NOMO-1 (cell line): ENCODE data around the gene LYSMD3.
"Not testable (repeated sequence)": the region's sequence is repeated elsewhere in the genome, so short reads cannot be mapped to it uniquely, and the experiment has no call there.

Source experiments
- DNase-seq, 2 experiments: peaks; one replicate each; lab custom pipeline; 2025; ENCODE audit not compliant: unreplicated experiment in 2 of 2; lab: John Stamatoyannopoulos, UW

Gene LYSMD3

GRCh38 chr5:90529194-90529938, at the start of gene LYSMD3:
Gene LYSMD3, minus strand, starts transcription at chr5:90529584. Its CDS starts 4,295 bp downstream, at chr5:90525289.
- DNase-seq, result peak; percentile 92 to 97

GRCh38 chr5:90576566-90576965, 47.2 kb upstream of the LYSMD3 start:
- not testable (repeated sequence) for DNase-seq

- DNase-seq, result no peak
Measured at GRCh38 chr5:90575712-90576111, 46.3 kb upstream of the LYSMD3 start.

DNA sequence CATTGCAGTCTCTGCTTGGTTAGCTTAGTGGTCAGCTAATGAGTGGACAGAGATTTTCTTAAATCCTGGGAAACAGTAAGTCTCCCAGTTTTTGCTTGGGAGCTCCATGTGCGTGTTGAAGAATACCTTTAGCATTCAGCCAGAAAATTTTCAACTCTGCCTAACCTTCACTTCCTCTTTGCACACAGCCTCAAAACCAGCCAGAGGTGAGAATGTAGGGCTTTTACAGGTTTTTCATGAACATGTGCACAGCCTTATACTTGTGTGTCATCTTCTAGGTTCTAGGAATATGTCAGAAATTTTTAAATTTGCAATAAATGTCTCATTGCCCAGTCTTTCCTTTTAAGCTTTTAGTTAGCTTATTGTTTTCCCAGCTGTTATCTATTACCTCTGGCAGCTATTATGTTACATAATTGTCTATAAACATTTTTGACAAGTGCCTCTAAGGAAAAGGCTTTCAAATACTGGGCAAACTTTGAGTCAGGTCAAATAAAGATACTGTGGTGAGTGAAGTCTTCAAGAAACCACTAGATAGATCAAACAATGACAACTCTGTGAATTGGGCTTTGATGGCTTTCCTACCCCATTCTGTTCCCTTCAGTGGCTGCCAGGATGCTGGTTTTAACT, 41.9 kb upstream of the LYSMD3 start:
- DNase-seq, result no peak

DNA sequence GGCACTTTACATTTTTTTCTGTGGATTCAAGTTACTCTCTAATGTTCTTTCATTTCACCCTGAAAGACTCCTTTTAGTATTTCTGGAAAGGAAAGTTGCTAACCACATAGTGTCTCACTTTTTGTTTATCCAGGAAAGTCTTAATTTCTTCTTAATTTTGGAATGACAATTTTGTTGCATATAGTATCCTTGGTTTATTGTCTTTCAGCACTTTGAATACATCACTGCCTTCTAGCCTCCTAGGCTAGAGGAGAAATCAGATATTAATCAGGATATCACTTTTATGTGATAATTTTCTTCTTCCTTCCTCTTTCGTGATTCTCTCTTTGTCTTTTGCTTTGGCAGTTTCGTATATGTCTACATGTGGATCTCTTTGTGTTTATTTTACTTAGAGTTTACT, 40.6 kb upstream of the LYSMD3 start:
- no peak for DNase-seq

DNA sequence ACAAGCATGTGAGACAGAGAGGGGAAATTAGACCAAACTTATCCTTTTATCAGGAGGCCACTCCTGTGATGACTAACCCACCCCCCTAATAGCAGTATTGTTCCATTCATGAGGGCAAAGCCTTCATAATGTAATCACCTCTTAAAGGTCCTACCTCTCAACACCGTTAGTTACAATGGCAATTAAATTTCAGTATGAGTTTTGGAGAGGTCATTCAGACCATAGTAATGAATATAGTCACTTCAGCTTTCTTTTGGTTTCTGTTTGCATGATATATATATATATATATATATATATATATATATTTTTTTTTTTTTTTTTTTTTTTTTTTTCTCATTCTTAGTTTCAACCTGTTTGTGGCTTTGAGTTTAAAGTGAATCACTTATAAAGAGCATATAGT, 39.7 kb upstream of the LYSMD3 start:
- DNase-seq, result no peak

DNA sequence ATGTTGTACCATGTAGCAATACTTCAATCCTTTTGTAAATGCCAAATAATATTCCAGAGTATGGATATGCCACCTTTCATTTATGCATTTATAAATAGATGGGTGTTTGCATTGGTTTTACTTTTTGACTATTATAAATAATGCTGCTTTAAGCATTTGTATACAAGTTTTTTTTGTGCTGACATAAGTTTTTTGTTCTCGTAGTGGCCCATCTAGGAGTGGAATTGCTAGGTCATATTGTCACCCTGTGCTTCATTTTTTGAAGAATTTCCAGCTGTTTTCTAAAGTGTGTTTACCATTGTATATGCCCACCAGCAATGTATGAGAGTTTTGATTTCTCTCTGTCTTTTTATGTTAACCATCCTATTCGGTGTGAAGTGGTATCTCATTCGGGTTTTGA, 36.1 kb upstream of the LYSMD3 start:
- no peak for DNase-seq

DNA sequence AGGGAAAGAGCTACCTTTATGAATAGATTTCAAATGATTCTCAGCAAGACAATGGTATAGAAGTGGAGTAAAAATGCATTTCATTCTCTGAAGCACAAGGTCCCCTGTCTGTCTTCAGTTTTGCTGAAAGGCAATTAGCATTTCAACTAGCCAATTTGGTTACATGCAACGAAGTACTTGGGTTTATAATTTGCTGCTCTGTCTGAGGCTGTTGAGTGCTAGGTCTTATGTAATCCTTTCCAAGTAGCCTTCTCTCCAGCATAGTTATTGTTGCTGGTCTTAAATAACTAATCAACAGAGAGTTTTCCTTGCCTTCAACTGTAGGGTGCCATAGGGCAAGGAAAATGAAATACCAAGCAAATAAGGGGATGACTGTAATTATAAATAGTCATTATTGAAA, 33.7 kb upstream of the LYSMD3 start:
- DNase-seq, result no peak

GRCh38 chr5:90562341-90562740, 33.0 kb upstream of the LYSMD3 start:
- DNase-seq, result no peak

DNA sequence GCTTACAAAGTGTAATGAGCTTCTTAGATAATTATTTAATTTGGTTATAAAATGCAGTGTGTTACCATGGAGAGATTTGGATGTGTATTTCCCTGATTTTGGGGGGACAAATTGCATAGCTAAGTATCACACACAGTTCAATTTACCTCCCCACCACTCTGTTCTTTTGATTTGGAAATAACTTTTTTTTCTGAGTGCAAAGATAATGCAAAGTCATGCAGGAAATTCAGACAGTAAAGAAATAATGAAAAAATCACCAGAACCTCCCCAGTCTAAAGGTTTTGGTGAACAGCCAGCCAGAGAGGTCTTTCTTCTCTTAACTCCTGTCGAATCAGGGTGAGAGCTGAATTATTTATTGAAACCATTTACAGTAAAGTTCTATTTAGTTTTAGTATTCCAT, 32.4 kb upstream of the LYSMD3 start:
- no peak for DNase-seq

GRCh38 chr5:90560771-90561170, 31.4 kb upstream of the LYSMD3 start:
- no peak for DNase-seq

DNA sequence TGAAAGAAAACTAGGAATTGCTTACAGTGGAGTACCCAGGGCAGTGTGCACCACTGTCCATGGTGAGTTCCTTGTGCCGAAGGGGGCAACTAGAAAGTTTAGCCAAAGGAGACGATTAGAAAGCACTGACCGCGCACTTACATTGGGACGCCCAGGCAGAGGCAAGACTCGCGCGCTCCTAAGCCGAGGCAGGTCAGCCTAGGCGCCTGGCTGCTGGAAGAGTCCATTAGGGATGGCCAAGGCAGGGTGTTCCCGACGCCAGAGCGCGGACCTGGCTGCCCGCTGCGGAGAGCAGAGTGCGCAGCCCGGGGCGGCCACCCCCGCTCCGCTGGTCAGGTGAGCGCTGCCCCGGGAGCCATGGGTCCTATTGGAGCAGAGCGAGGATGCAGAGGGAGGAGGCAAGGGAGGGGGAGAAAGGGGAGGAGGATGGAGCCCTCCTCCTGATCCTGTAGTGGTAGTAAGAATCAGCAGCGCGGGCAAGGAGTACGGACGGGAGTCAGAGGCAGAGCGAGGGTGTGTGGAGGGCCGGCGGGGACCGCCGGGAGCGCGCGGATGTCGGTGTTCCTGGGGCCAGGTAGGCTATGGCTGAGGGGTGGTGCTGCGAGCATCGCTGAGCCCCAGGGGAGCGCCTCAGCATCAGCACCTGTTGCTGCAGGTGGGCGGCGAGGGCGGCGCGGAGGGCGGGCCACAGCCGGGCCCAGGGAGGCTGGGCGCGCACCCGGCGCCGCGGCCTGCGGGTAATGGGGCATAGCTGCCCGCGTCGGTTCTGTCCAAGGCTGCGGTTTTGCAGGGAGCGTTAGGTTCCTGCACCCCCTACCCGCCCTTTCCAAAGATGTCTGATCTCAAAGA, 29.2 kb upstream of the LYSMD3 start, which contains the start of gene ADGRV1:
ADGRV1 (plus strand) TSS at position 454 of the 849 bp plus-strand sequence; CDS start at position 553, 99 bp downstream.
- no peak for DNase-seq

DNA sequence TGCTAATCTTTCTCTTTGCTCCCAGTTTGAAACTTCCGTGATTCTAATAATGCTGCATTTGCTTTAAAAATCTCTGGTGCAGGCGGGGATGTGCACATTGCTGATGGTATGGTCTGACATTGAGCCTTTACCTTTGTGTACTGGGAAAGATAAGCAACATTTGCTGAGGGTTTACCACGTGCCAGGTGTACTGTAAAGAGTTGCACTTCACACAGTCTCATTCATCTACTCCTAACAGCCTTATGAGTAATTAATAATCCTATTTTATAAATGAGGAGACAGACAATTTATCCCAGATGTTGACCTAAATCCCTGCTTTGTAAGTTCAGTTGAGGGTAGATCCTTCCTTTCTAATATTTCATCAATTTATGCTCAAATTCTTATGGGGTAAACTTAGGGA, 28.5 kb upstream of the LYSMD3 start:
- DNase-seq, result no peak

DNA sequence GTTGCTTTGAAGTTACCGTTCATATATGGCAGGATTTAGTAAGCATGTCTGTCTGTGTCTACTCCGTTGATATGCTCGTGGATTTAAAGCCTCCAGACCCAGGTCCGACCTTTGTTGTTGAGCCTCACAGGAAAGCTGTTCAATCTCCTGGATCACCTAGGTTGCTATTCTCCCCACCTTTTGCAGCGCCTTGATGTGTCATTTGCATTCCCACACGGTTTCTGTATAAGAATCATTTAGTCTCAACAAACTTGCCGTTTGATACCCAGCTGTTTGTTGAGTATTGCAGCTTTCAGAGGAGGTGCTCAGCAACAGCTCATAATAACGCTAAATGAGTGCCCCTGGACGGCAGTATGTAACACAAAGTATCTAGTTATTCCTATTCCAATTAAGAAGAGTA, 28.0 kb upstream of the LYSMD3 start:
- DNase-seq, result no peak

- DNase-seq, result no peak
Measured at GRCh38 chr5:90555666-90556065, 26.3 kb upstream of the LYSMD3 start.

DNA sequence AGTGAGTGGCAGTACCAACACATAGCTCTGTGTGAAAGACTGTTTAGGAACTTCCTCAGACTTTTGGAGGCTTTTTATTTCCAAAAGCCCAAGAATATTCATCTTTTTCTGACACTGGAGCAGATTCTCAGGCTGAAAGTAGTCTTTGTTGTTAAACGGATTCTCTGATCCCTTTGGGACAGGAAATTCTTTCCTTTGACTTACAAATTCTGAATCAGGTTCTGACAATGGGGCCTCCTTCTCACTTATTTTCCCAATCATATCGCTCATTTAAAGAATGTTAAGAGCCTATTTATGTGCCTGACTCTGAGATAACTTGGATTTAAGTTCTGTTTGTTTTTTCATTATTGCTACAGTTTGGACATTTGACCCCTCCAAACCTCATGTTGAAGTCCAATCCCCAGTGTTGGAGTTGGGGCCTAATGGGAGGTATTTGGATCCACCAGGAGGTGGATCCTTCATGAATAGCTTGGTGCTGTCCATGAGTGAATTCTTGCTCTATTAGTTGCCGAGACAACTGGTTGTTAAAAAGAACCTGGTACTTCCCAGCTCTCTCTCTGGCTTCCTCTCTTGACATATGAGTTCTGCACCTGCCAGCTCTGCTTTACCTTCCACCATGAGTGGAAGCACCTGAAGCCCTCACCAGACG, 25.1 kb upstream of the LYSMD3 start:
- no peak for DNase-seq

DNA sequence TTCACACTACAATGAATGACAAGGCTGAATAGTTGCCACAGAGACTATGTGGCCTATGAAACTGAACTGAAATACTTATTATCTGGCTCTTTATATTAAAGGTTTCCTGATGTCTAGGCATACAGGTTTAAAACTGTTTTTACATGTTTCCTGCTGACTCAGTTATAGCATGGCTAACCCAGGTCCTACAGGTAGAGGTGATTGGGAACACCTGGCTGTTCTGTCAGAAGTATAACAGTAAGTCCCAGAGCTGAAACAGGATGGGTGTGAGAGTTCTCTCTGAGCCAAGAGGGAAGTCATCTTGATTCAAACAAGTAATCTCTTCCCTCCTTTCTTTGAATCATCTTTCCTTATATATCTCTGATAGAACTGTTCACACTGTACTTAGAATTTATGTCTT, 24.3 kb upstream of the LYSMD3 start:
- DNase-seq, result no peak

DNA sequence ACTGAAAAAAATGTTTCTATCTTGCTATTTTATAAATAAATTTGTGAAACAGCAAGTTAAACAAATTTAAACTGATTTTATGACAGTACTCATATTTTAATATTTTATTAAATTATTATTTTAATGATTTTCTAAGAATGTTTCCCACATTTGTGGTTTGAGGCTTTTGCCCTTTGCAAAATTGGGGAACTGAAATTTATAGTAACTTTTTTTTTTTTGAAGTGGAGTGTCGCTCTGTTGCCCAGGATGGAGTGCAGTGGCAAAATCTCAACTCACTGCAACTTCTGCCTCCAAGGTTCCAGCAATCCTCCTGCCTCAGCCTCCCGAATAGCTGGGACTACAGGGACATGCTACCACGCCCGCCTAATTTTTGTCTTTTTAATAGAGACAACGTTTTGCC, 22.0 kb upstream of the LYSMD3 start:
- peak; percentile 49 to 52 for DNase-seq

GRCh38 chr5:90550963-90551362, 21.6 kb upstream of the LYSMD3 start:
- DNase-seq, result no peak

DNA sequence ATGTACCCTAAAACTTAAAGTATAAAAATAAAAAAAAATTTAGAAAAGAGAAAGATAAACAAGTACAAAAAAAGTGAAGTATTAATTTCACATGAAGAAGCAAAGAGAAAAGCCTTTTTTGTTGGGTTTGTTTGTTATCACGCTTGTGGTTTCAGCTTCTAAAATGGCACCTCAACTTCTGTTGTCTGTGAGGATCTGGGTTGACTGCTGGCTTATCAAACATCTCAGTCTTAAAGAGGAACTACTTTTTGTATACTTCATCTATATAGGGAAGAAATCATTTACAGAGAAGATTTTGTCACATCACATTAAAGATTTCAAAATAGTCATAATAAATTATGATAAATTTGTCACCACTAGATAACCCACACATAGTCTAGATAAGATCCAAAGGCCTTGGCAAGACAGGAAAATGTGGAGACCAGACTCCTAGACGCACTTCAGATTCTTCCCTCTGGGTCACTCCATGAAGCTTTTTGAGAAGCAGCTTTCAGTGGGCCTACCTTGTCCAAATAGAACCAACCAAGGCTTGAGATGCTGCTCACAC, 20.4 kb upstream of the LYSMD3 start:
- DNase-seq, result peak in 1 of 2 experiments; percentile 33

- DNase-seq, result no peak
Measured at GRCh38 chr5:90549223-90549622, 19.8 kb upstream of the LYSMD3 start.
